Trophoblast cell (in vitro differentiated cells and primary cell): ENCODE measurements around the gene DOC2A.

Experiments used
- DNase-seq, 2 donors: peaks; one replicate each; pipeline ENCODE4 v3.0.0-alpha.2; 2016
- H2AFZ ChIP-seq: 2 replicates; pipeline ENCODE4 v1.6.1; 2013; ENCODE audit warnings: low read length, moderate library complexity, mild to moderate bottlenecking; ENCODE audit not compliant: insufficient read depth, poor library complexity
- H2AK5ac ChIP-seq: 2 replicates; pipeline ENCODE4 v1.6.1; 2013; ENCODE audit warnings: mild to moderate bottlenecking, low read length
- H2BK120ac ChIP-seq: 2 replicates; pipeline ENCODE4 v1.6.1; 2013; ENCODE audit warnings: low read length, mild to moderate bottlenecking, moderate library complexity; ENCODE audit not compliant: insufficient read depth, poor library complexity
- H2BK12ac ChIP-seq: 2 replicates; pipeline ENCODE4 v1.6.1; 2013; ENCODE audit warnings: mild to moderate bottlenecking, low read length, moderate library complexity
- H2BK5ac ChIP-seq: 2 replicates; pipeline ENCODE4 v1.6.1; 2013; ENCODE audit warnings: low read length, low read depth, moderate library complexity, mild to moderate bottlenecking; ENCODE audit not compliant: poor library complexity
- H3K14ac ChIP-seq: 2 replicates; pipeline ENCODE4 v1.6.1; 2013; ENCODE audit warnings: mild to moderate bottlenecking, low read length
- H3K18ac ChIP-seq: 2 replicates; pipeline ENCODE4 v1.6.1; 2013; ENCODE audit warnings: mild to moderate bottlenecking, low read length
- H3K23ac ChIP-seq: 2 replicates; pipeline ENCODE4 v1.6.1; 2013; ENCODE audit warnings: low read length
- H3K27ac ChIP-seq: 2 replicates; pipeline ENCODE4 v1.5.1; 2013; ENCODE audit warnings: low read depth, mild to moderate bottlenecking, inconsistent platforms, low read length, moderate library complexity
- H3K27me3 ChIP-seq: 2 replicates; pipeline ENCODE4 v1.6.1; 2013; ENCODE audit warnings: inconsistent platforms, mild to moderate bottlenecking, low read length, moderate library complexity; ENCODE audit not compliant: insufficient read depth
- H3K36me3 ChIP-seq, 2 experiments: 1 replicate in 1 of 2; 2 replicates in 1 of 2; pipeline ENCODE4 v1.6.1; 2013; ENCODE audit warnings: low read length in 2 of 2, mild to moderate bottlenecking in 2 of 2, moderate library complexity in 1 of 2; ENCODE audit not compliant: insufficient read depth in 2 of 2, control insufficient read depth in 1 of 2
- H3K4ac ChIP-seq: 2 replicates; pipeline ENCODE4 v1.6.1; 2013; ENCODE audit warnings: low read depth, mild to moderate bottlenecking, low read length, moderate library complexity
- H3K4me1 ChIP-seq, 2 experiments: 1 replicate in 1 of 2; 2 replicates in 1 of 2; pipeline ENCODE4 v1.6.1; 2013; ENCODE audit warnings: low read length in 2 of 2, mild to moderate bottlenecking in 2 of 2, moderate library complexity in 1 of 2; ENCODE audit not compliant: insufficient read depth in 2 of 2, control insufficient read depth in 1 of 2
- H3K4me2 ChIP-seq: 2 replicates; pipeline ENCODE4 v1.6.1; 2013; ENCODE audit warnings: inconsistent platforms, mild to moderate bottlenecking, low read length, moderate library complexity
- H3K4me3 ChIP-seq: 2 replicates; pipeline ENCODE4 v1.5.1; 2013; ENCODE audit warnings: mild to moderate bottlenecking, low read depth, low read length, inconsistent platforms
- H3K79me1 ChIP-seq: one replicate; pipeline ENCODE4 v1.6.1; 2013; ENCODE audit warnings: low read length
- H3K79me2 ChIP-seq: 2 replicates; pipeline ENCODE4 v1.6.1; 2013; ENCODE audit warnings: low read length, mild to moderate bottlenecking; ENCODE audit not compliant: control insufficient read depth, insufficient read depth, poor library complexity
- H3K9ac ChIP-seq: 2 replicates; pipeline ENCODE4 v1.6.1; 2013; ENCODE audit warnings: mild to moderate bottlenecking, low read length
- H3K9me3 ChIP-seq: 2 replicates; pipeline ENCODE4 v1.6.1; 2013; ENCODE audit warnings: low read depth, mild to moderate bottlenecking, control low read depth, inconsistent platforms, low read length; ENCODE audit not compliant: insufficient read depth
- H4K12ac ChIP-seq: 2 replicates; pipeline ENCODE4 v1.6.1; 2013; ENCODE audit warnings: low read depth, mild to moderate bottlenecking, low read length, moderate library complexity
- H4K8ac ChIP-seq: 2 replicates; pipeline ENCODE4 v1.6.1; 2013; ENCODE audit warnings: low read depth, mild to moderate bottlenecking, low read length, moderate library complexity
- H4K91ac ChIP-seq: one replicate; pipeline ENCODE4 v1.6.1; 2013; ENCODE audit warnings: low read depth, mild to moderate bottlenecking, low read length, moderate library complexity
- WGBS: extraction: QIAGEN DNeasy Blood & Tissue Kit; methylation state at CpG from one replicate; pipeline ENCODE4 v1.1.7; 2013; ENCODE audit warnings: missing lambda C conversion rate; ENCODE audit not compliant: insufficient read length, insufficient coverage; ENCODE audit errors: extremely low coverage; 5-methylcytosine and 5-hydroxymethylcytosine counted together

Gene DOC2A

GRCh38 chr16:29991571-29991904, 19.3 kb downstream of the DOC2A start:
- Histone ChIP-seq H3K27me3 (no peaks in the 10 kb centered on the region), H3K79me1 (peaks cover 11% of the 10 kb centered on the region), H3K14ac (no peak overlapping the region), H3K9me3 (no peaks in the 10 kb centered on the region), H3K79me2 (peaks cover 4% of the 10 kb centered on the region), H3K4ac (no peak overlapping the region), H2BK12ac (no peak overlapping the region), H3K4me2 (no peak overlapping the region), H2AFZ (no peak overlapping the region), H3K27ac (no peak overlapping the region), H2AK5ac (no peak overlapping the region), H3K23ac (no peak overlapping the region), H3K9ac (no peak overlapping the region), H3K4me1 (peaks cover 4 to 5% of the 10 kb centered on the region in 2 experiments), H4K12ac (no peak overlapping the region), H3K4me3 (no peak overlapping the region), H3K18ac (no peak overlapping the region), H2BK120ac (no peak overlapping the region), H3K36me3 (peaks cover 62 to 64% of the 10 kb centered on the region in 2 experiments), H4K8ac (no peak overlapping the region), H4K91ac (no peak overlapping the region), H2BK5ac (no peak overlapping the region)
- no peak for DNase-seq
- WGBS: no CpG with 5 or more reads among the region's 5 CpGs

DNA sequence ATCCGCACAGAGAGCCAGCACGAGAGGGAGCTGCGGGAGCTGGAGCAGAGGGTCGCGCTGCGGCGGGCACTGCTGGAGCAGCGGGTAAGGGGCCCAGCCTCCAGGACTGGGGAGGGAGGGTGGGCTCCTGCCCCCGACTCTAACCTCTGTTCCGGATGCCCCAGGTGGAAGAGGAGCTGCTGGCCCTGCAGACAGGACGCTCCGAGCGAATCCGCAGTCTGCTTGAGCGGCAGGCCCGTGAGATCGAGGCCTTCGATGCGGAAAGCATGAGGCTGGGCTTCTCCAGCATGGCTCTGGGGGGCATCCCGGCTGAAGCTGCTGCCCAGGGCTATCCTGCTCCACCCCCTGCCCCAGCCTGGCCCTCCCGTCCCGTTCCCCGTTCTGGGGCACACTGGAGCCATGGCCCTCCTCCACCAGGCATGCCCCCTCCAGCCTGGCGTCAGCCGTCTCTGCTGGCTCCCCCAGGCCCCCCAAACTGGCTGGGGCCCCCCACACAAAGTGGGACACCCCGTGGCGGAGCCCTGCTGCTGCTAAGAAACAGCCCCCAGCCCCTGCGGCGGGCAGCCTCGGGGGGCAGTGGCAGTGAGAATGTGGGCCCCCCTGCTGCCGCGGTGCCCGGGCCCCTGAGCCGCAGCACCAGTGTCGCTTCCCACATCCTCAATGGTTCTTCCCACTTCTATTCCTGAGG, 19.8 kb downstream of the DOC2A start:
- no CpG with 5 or more reads among the region's 35 CpGs for WGBS
- H3K4me3 ChIP-seq: no peak overlapping the region
- no peak overlapping the region for H4K8ac ChIP-seq
- H2BK5ac ChIP-seq: no peak overlapping the region
- H4K12ac ChIP-seq: no peak overlapping the region
- H2BK120ac ChIP-seq: no peak overlapping the region
- H3K4me2 ChIP-seq: no peak overlapping the region
- no peak overlapping the region for H4K91ac ChIP-seq
- H3K27me3 ChIP-seq: no peaks in the 10 kb centered on the region
- H3K18ac ChIP-seq: no peak overlapping the region
- no peak overlapping the region for H2BK12ac ChIP-seq
- H3K79me1 ChIP-seq: peaks cover 6% of the 10 kb centered on the region
- H3K36me3 ChIP-seq: peaks cover 67 to 70% of the 10 kb centered on the region in 2 experiments
- no peaks in the 10 kb centered on the region for H3K79me2 ChIP-seq
- H3K4me1 ChIP-seq: peaks cover 4 to 5% of the 10 kb centered on the region in 2 experiments
- no peaks in the 10 kb centered on the region for H3K9me3 ChIP-seq
- no peak overlapping the region for H3K23ac ChIP-seq
- no peak overlapping the region for H2AK5ac ChIP-seq
- no peak overlapping the region for H3K27ac ChIP-seq
- H3K9ac ChIP-seq: no peak overlapping the region
- no peak overlapping the region for H3K14ac ChIP-seq
- no peak overlapping the region for H2AFZ ChIP-seq
- no peak for DNase-seq
- no peak overlapping the region for H3K4ac ChIP-seq

DNA sequence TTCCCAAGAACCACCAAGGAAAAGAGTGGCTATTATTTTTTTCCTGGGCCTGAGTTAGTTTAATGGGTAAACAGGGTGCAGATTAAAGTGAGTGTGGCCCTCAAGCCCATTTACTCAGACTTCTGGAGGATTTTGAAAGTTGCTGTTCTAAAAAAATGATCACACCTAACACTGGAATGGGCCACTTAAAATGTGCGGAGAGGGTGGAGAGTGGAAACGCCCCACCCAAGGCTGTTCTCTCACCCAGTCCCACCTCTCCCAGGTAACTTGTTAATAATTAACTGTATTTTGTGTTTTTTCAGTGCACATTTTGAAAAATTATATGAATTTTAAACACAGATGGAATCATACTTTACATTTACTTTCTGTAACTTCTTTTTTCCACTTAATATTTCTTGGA, 20.8 kb downstream of the DOC2A start:
- no peaks in the 10 kb centered on the region for H3K79me2 ChIP-seq
- H3K23ac ChIP-seq: no peak overlapping the region
- no peak for DNase-seq
- H2AFZ ChIP-seq: no peak overlapping the region
- H3K18ac ChIP-seq: no peak overlapping the region
- no peak overlapping the region for H3K27ac ChIP-seq
- no peak overlapping the region for H2BK12ac ChIP-seq
- H3K4me1 ChIP-seq: peaks cover 3 to 4% of the 10 kb centered on the region in 2 experiments
- H3K14ac ChIP-seq: no peak overlapping the region
- no peaks in the 10 kb centered on the region for H3K9me3 ChIP-seq
- H4K91ac ChIP-seq: no peak overlapping the region
- H3K4ac ChIP-seq: no peak overlapping the region
- no peak overlapping the region for H2BK120ac ChIP-seq
- no peak overlapping the region for H2BK5ac ChIP-seq
- H3K4me2 ChIP-seq: no peak overlapping the region
- H4K8ac ChIP-seq: no peak overlapping the region
- no peak overlapping the region for H3K9ac ChIP-seq
- H3K79me1 ChIP-seq: no peaks in the 10 kb centered on the region
- H2AK5ac ChIP-seq: no peak overlapping the region
- peaks cover 77 to 79% of the 10 kb centered on the region in 2 experiments for H3K36me3 ChIP-seq
- no peak overlapping the region for H3K4me3 ChIP-seq
- no peaks in the 10 kb centered on the region for H3K27me3 ChIP-seq
- H4K12ac ChIP-seq: no peak overlapping the region
- no CpG with 5 or more reads among the region's 2 CpGs for WGBS

GRCh38 chr16:29989111-29989858, 21.5 kb downstream of the DOC2A start:
- H2BK120ac ChIP-seq: no peak overlapping the region
- H2AFZ ChIP-seq: no peak overlapping the region
- no CpG with 5 or more reads among the region's 23 CpGs for WGBS
- no peak overlapping the region for H3K4me3 ChIP-seq
- no peak overlapping the region for H2AK5ac ChIP-seq
- no peaks in the 10 kb centered on the region for H3K4me1 ChIP-seq
- no peak overlapping the region for H4K91ac ChIP-seq
- no peak overlapping the region for H3K18ac ChIP-seq
- H2BK5ac ChIP-seq: no peak overlapping the region
- no peak overlapping the region for H3K27ac ChIP-seq
- H3K79me2 ChIP-seq: no peaks in the 10 kb centered on the region
- no peak overlapping the region for H3K4ac ChIP-seq
- H3K14ac ChIP-seq: no peak overlapping the region
- no peak for DNase-seq
- H3K9me3 ChIP-seq: no peaks in the 10 kb centered on the region
- no peaks in the 10 kb centered on the region for H3K79me1 ChIP-seq
- no peak overlapping the region for H3K4me2 ChIP-seq
- no peak overlapping the region for H4K12ac ChIP-seq
- no peak overlapping the region for H2BK12ac ChIP-seq
- peaks cover 82 to 87% of the 10 kb centered on the region in 2 experiments for H3K36me3 ChIP-seq
- H3K23ac ChIP-seq: no peak overlapping the region
- no peak overlapping the region for H4K8ac ChIP-seq
- H3K27me3 ChIP-seq: no peaks in the 10 kb centered on the region
- H3K9ac ChIP-seq: no peak overlapping the region
